ENCODE results near the gene SLMAP.

The SLMAP gene

DNA sequence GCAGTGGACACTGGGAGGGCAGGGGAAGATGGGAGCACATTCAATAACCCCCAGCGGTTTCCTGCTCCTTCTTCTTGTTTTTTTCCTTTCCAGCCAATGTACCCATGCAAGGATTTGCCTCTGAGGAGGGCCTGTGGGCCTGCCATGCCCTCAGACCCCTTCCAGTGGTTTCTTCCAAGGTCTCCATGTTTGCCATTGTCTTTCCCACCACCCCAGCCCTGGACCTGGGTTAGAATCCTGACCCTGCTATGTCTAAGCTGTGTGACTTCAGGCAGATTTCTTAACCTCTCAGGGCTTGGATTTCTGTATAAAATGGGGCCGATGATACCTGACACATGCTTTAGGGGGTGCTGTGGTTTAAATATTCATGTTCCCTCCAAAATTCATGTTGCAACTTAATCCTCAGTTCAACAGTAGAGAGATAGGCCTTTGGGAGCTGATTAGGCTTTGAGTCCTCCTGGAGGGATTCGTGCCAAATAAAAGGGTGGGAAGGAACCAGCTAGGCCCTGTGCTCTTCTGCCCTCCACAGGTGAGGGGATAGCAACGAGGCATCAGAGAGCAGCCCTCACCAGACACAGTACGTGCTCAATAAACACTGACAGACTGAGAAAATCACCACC lies 205.8 kb downstream of the SLMAP start:
- DNase-seq: no peak

DNA sequence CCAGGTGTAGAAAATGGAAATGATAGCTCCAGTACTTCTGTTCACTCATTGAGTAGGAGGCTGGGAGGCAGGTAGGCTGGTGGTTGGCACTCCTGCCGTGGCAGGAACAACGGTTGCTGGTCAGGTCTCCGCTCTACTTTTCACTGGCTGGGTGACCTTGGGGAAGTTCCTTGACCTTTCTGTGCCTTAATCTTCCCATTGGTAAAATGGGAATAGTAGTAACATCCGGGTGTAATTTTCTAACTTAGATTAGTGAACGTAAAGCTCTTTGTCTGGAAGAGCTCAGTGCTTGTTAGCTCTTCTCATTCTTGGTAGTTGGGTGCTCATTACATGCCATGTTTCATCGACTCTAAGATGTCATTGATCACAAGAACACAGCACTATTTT lies 206.3 kb downstream of the SLMAP start:
- no peak for DNase-seq

DNA sequence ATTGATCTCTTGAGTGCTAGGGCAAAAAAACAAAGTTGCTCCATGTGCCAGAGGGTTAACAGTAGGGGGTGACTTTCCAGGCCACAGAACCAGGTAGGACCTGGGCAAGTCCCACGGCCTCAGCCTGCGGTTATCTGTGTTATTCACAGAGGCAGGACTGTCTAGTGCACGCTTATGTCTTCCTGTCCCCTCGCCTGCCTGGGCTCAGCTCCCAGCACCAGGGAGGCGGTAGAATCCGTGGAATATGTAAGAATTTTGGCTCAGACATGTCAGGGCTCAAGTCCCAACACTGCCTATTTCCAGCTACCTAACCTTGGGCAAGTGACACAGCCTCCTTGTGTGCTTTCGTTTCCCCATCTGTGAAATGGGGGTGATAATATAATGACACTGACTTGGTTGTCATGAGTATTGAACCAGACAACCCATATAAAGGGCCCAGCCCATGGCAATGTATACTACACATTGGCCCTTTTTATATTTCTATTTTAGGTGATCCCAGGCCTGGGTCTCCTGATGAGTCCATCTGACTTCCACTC lies 207.8 kb downstream of the SLMAP start:
- DNase-seq: no peak

DNA sequence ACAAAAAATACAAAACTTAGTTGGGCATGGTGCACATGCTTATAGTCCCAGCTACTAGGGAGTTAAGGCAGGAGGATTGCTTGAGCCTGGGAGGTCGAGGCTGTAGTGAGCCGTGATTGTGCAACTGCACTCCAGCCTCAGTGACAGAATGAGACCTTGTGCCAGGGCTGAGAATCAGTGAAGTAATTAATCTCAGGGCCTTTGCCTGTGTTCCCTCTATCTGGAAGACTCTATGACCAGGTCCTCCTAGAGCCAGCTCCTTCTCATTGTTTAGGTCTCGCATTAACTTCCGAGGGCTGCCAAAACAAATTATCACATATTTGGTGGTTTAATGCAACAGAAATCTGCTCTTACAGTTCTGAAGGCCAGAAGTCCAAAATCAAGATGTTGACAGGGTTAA lies 210.7 kb downstream of the SLMAP start:
- DNase-seq: no peak

DNA sequence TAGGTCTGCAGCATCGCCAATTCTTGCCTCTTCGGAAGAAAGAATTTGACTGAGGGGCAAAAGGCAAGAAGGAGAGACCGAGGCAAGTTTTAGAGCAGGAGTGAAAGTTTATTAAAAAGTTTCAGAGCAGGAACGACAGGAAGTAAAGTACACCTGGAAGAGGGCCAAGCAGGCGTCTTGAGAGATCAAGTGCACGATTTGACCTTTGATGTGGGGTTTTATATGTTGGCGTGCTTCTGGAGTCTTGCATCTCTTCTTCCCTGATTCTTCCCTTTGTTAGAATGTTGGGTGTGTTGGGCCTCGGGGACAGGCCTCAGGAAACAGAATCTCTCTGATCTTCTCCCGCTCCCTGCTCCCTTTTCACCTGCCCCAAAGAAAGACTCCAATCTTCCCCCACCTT lies 211.5 kb downstream of the SLMAP start:
- no peak for DNase-seq

DNA sequence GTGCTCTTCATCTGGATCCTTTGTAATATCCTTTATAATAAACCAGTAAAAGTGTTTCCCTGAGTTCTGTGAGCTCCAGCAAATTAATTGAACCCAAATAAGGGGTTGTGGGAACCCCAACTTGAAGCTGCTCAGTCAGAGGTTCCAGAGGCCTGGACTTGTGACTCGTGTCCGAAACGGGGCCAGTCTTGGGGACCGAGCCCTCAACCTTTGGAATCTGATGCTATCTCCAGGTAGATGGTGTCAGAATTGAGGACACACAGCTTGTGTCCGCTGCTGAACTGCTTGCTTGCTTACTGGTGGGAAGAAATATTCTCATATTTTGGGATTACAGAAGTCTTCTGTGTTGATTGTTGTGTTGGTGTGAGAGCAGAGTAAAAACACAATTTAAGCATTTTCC lies 212.4 kb downstream of the SLMAP start:
- DNase-seq: no peak

DNA sequence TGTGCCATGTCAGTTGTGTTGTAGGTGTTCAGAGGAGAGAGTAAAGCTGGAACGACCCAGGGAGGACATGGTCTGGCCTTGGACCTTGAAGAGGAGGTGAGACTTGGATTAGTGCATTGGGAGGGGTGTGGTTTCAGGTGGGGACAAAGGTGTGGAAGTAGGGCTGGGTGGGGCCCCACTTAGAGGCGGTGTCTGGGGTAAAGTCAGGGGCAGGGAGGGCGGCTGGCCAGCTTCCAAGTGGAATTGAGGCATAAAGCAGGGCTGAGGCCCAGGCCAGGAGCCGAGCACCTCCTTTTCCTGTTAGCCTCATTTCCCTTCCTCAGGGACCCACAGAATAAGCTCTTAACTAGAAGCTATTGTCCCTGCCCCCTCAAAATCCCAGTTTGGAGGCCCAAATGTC lies 215.9 kb downstream of the SLMAP start:
- no peak for DNase-seq

DNA sequence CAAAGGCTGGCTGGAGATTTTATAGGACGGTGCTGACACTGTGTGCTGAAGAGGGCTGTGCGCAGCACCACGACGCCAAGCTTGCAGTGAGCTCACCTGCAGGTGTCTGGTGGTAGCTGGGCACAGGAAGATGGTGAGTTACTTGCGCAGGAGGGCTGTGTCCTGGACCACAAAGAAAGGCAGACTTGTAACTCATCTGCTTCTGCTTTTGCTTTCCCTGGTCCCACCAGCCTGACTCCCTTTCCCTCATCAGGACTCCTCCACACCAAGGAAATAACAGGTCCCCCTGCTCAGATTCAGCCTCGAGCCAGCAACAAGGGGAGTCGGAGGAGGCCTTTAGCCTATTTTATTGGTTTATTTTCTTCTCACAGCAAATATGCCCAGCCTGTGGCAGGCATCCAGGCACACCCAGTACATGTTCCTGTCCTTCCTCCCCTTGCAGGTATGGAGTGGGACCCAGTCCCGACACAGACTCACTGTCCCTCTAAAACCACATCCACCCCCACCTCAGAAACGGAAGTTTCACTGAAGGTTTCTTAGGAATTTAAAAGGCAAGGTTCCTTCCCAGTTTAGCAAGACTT lies 216.5 kb downstream of the SLMAP start:
- DNase-seq: no peak

DNA sequence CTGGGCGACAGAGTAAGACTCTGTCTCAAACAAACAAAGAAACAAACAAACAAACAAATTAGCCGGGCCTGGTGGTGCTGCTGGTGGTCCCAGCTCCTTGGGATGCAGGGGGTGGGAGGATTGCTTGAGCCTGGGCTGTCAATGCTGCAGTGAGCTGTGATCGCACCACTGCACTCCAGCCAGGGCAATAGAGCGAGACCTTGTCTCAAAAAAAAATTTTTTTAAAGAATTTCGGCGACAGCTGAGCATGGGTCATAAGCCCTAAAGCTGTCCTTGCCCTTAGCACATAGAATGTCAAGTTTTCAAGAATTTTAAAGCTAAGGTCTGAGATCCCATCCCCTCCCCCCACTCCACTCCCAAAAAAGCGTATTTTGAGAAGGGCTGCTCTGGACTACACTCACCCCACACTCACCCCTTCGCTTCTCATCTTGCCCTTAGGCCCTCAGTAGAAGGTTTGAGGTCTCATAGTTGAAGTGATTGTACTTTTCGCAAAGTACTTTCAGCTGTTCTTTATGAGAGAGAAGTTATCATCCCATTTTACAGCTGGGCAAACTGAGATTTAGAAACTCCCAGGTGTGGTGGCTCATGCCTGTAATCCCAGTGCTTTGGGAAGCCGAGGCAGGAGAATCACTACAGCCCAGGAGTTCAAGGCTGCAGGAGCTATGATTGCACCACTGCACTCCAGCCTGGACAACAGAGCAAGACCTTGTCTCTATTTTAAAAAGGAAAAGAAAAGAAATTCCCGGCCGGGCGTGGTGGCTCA lies 217.8 kb downstream of the SLMAP start:
- no peak for DNase-seq

DNA sequence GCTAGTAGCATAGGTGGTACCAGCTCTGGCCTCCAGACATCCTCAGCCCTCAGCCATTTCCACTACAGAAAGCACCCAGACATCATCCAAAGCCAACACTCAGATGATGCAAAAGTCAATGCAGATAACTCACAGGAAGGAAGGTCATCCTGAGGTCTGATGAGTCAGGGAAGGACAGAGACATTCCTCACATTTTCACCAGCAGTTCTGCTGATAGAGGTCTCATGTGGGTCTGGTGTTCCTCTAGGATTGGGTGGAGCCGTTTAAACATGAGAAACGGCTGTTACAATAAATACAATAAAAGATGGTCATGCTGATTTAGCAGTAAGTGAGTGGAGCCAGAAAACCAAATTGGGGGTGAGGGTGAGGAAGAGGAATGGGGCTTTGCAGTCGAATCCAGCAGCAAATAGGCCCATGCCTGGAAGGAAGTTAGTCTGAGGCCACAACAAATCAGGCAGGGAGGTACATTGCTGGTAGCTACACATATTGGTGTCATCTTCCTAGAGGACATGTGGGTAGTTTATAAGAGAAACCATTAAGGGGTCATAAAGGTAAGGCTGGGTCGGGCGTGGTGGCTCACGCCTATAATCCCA lies 218.8 kb downstream of the SLMAP start:
- DNase-seq: no peak

DNA sequence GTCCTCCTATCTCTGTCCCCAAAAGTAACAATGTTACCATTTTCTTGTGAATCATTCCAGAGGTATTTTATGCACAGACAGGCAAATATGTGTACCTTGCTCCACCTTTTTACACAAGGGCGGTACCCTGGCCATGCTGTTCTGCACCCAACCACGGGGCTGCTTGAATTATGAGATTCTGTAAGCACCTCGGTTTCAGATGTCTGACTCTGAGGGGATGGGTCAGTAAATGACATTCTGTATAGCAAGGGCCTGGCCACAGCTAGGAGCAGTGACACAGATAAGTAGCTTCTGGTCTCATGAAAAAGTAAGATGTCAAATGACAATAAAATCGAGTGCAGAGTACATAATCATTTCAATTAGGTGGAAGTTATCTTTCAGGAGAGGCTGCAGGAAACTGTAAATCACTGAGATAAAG lies 221.7 kb downstream of the SLMAP start:
- DNase-seq: no peak

DNA sequence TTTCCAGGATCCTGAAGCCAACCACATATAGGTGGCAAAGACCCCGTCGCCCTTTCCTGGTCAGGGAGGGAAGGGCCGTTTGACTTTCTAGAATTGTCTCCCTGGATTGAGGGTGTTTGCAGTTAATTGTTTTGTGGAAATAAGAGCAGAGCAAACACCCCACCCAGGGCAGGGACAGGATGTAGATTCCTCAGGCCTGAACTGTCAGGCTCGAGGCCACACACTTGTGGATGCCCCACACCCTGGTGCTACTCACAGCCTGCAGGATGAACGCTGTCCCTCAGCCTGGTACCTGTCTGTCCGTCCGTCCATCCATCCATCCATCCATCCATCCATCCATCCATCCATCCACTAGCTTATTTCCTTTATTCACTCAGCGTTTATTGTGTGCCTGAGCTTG lies 222.2 kb downstream of the SLMAP start:
- no peak for DNase-seq
